ENCODE data around the gene UROD. TPM values are rescaled to one million over a fixed set of nuclear protein-coding genes. Genes with fewer than 3 reads are reported as not detected.

The UROD gene
- total and polyA plus RNA-seq, 10 donors, result 41.5 to 90.9 (median 67.5) TPM

DNA sequence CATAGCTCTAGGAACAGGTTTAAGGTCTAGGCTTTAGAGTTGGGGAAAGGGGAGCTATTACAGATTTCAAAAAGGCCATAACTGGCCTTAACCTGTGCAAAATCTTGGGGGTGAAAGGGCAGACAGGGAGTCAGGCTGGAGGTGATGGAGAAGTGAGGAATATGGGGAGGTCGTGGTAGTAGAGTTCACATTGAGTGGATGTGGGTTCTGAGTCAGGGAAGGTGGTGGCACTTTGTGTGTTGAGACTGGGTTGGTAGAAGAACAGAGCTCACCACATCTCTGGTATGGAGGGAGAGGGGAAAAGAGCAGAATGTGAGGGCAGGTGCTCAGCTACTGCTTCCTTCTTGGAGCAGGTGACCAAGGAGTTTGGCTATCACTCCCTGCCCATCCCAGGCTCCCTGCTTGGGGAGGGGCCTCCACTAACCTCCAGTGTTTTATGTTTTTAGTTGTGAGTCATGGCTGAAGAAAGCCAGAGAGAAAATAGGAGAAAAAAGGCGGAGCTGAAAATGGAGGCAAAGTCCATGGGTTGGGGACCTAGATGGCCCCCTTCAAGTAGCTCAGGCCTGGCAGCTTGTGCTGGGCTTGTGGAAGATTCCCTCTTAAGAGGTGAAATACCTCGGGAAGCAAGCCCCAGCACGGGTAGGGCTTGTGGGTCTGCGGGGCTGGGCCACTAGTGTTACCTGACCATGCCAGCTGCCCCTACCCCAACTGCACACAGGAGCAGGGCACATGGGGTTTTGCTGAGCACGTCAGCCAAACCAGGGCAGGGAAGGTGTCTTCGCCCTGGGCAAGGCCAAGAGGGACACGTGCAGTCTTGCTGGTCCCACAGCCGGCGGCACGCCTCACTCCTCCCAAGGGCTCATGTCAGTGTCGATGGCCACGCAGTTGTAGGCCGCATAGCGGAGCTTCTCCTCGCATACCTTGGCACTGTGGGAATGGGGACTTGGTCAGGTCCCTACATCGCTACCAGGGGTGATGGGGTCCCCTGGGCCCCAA lies 9.1 kb upstream of the UROD start:
- peaks cover 0 to 14% (median 8%) of the 10 kb centered on the region in 6 donors for H3K4me1 ChIP-seq
- intact Hi-C loops (cut with DNase I; ENCODE audit: low total_unique reads), result no loop called here
- no peaks in the 10 kb centered on the region for H3K27me3 ChIP-seq (replicated peaks in 1 of 7)
- peak; percentile 51 for DNase-seq
- H3K27ac ChIP-seq, result no peak overlapping the region
- TF ChIP-seq POLR2A (IDR thresholded peaks at IDR 0.05), result no peak
- TF ChIP-seq POLR2AphosphoS5 (IDR thresholded peaks at IDR 0.05), result peak in 1 of 3 donors; percentile 32
- no peak for TF ChIP-seq CTCF (IDR thresholded peaks at IDR 0.05 in 8 of 11, conservative IDR thresholded peaks at IDR 0.05 in 3 of 11)
- peaks cover 2 to 70% (median 62%) of the 10 kb centered on the region in 6 donors for H3K36me3 ChIP-seq
- WGBS, 5 donors, result 92 to 95% (median 94%) methylated on average over 15 to 17 of the region's 17 CpGs
- no peak overlapping the region for H3K4me3 ChIP-seq
- no peaks in the 10 kb centered on the region for H3K9me3 ChIP-seq

- H3K9me3 ChIP-seq, result no peaks in the 10 kb centered on the region
- intact Hi-C loops (cut with DNase I; ENCODE audit: low total_unique reads), result no loop called here
- no peak overlapping the region for H3K4me3 ChIP-seq
Measured at GRCh38 chr1:45003741-45004140, 8.3 kb upstream of the UROD start.

GRCh38 chr1:45004281-45004920 lies 7.7 kb upstream of the UROD start:
- H3K9me3 ChIP-seq, result no peaks in the 10 kb centered on the region
- no peak for TF ChIP-seq CTCF (IDR thresholded peaks at IDR 0.05 in 8 of 11, conservative IDR thresholded peaks at IDR 0.05 in 3 of 11)
- no peak for TF ChIP-seq POLR2AphosphoS5 (IDR thresholded peaks at IDR 0.05)
- TF ChIP-seq POLR2A (IDR thresholded peaks at IDR 0.05), result no peak
- no peak overlapping the region for H3K4me3 ChIP-seq
- 82 to 95% (median 91%) methylated on average over 6 to 7 of the region's 7 CpGs for WGBS, 5 donors
- no peaks in the 10 kb centered on the region for H3K27me3 ChIP-seq (replicated peaks in 1 of 7)
- H3K27ac ChIP-seq, result no peak overlapping the region
- peaks cover under 1 to 22% (median 14%) of the 10 kb centered on the region in 6 donors for H3K4me1 ChIP-seq
- H3K36me3 ChIP-seq, result peaks cover 2 to 84% (median 75%) of the 10 kb centered on the region in 6 donors
- DNase-seq, result no peak
- intact Hi-C loops (cut with DNase I; ENCODE audit: low total_unique reads), result no loop called here

More at GRCh38 chr1:45003741-45004140, 8.3 kb upstream of the UROD start:
- 90 to 96% (median 94%) methylated on average over 14 of the region's 14 CpGs for WGBS, 5 donors
- Histone ChIP-seq H3K4me1 (peaks cover 0 to 16% (median 8%) of the 10 kb centered on the region in 6 donors), H3K36me3 (peaks cover 2 to 78% (median 70%) of the 10 kb centered on the region in 6 donors), H3K27me3 (replicated peaks in 1 of 7) (no peaks in the 10 kb centered on the region), H3K27ac (no peak overlapping the region)
- DNase-seq, result no peak
- TF ChIP-seq CTCF (IDR thresholded peaks at IDR 0.05 in 8 of 11, conservative IDR thresholded peaks at IDR 0.05 in 3 of 11) (no peak), POLR2AphosphoS5 (IDR thresholded peaks at IDR 0.05) (no peak)

DNA sequence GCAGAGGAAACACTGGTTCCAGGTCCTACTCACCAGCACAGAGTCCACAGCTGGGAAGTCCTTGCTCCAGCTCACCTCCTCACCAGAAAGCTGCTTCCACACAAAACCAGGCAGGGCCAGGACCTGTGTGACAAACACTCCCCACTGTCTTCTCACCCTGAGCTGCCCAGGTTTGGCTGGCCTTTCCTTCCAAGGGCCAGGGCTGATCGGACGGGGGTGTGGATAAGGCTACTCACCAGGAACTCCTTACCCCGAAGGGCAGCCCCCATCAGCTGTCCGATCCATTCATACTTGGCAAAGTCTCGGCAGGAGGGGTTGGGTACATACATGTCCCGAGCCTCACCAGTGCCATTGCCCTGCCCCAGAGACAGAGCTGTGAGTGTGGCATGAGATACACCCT lies 6.3 kb upstream of the UROD start:
- 92 to 96% (median 94%) methylated on average over 6 of the region's 6 CpGs for WGBS, 5 donors
- Histone ChIP-seq H3K27me3 (replicated peaks in 1 of 7) (no peaks in the 10 kb centered on the region), H3K9me3 (no peaks in the 10 kb centered on the region), H3K4me1 (peaks cover 12 to 30% (median 21%) of the 10 kb centered on the region in 6 donors), H3K36me3 (peaks cover 2 to 89% (median 77%) of the 10 kb centered on the region in 6 donors), H3K27ac (no peak overlapping the region), H3K4me3 (no peak overlapping the region)
- DNase-seq, result no peak
- intact Hi-C loops (cut with DNase I; ENCODE audit: low total_unique reads), result no loop called here
- TF ChIP-seq POLR2AphosphoS5 (IDR thresholded peaks at IDR 0.05), result no peak
- no peak for TF ChIP-seq POLR2A (IDR thresholded peaks at IDR 0.05)
- TF ChIP-seq CTCF (IDR thresholded peaks at IDR 0.05 in 8 of 11, conservative IDR thresholded peaks at IDR 0.05 in 3 of 11), result no peak

Measured in spleen (tissue), 11 donors.